Lower lobe of right lung (tissue), 2 donors: ENCODE data around the gene KDM6A. TPM values are rescaled to one million over a fixed set of nuclear protein-coding genes. Genes with fewer than 3 reads are reported as not detected.

ENCODE experiments used
- ATAC-seq, 2 donors: fragments of 200-7000 bp; cut with Tn5 transposase; one replicate each; pipeline ENCODE4 v1.9.1; 2020 to 2022; ENCODE audit warnings: mild to moderate bottlenecking in 2 of 2, moderate library complexity in 2 of 2
- DNase-seq: peaks from one replicate; pipeline ENCODE4 v3.0.0-alpha.2; 2020
- H3K27ac ChIP-seq: fragments of 200-600 bp; one replicate; pipeline ENCODE4 v1.8.0; 2022
- H3K27me3 ChIP-seq: fragments of 200-600 bp; one replicate; pipeline ENCODE4 v1.8.0; 2022; ENCODE audit warnings: low read depth
- H3K36me3 ChIP-seq: fragments of 200-600 bp; one replicate; pipeline ENCODE4 v1.8.0; 2022; ENCODE audit warnings: mild to moderate bottlenecking
- H3K4me1 ChIP-seq: fragments of 200-600 bp; one replicate; pipeline ENCODE4 v1.8.0; 2022
- H3K4me3 ChIP-seq: fragments of 200-600 bp; one replicate; pipeline ENCODE4 v1.8.0; 2022; ENCODE audit warnings: mild to moderate bottlenecking
- H3K9me3 ChIP-seq: fragments of 200-600 bp; one replicate; pipeline ENCODE4 v1.8.0; 2022
- intact Hi-C: fragments of 100-400 bp; cut with DNase I; formaldehyde crosslinking; loops from one replicate; pipeline ENCODE4 v1.11.0; 2022
- total RNA-seq: library from RNA; stranded (reverse); fragmentation: NEBNext Ultra II Directional; extraction: Animal tissue kit (Norgen Biotek cat#: 25700); gene quantifications from one replicate; pipeline ENCODE4 v1.2.1, GENCODE V29; 2021
- TF ChIP-seq, protein P1 (sequence below): fragments of 200-600 bp; IDR thresholded peaks from one replicate; pipeline ENCODE4 v1.8.0; 2022; ENCODE audit warnings: antibody characterized with exemption, mild to moderate bottlenecking
- donor health status: DM: no; HTN: yes; CAD: no; lungs with severe emphysema.

The KDM6A gene
- total RNA-seq, 1 donor from 2014 or later = 27.0 TPM

GRCh38 chrX:44915361-44915868 is 42.4 kb downstream of the KDM6A start:
- ATAC-seq (peak in 1 of 2 donors; percentile 59), DNase-seq (no peak)
- H3K4me3 ChIP-seq = no peak overlapping the region
- no peaks in the 10 kb centered on the region for H3K36me3 ChIP-seq
- TF ChIP-seq, protein P1, sequence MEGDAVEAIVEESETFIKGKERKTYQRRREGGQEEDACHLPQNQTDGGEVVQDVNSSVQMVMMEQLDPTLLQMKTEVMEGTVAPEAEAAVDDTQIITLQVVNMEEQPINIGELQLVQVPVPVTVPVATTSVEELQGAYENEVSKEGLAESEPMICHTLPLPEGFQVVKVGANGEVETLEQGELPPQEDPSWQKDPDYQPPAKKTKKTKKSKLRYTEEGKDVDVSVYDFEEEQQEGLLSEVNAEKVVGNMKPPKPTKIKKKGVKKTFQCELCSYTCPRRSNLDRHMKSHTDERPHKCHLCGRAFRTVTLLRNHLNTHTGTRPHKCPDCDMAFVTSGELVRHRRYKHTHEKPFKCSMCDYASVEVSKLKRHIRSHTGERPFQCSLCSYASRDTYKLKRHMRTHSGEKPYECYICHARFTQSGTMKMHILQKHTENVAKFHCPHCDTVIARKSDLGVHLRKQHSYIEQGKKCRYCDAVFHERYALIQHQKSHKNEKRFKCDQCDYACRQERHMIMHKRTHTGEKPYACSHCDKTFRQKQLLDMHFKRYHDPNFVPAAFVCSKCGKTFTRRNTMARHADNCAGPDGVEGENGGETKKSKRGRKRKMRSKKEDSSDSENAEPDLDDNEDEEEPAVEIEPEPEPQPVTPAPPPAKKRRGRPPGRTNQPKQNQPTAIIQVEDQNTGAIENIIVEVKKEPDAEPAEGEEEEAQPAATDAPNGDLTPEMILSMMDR = no peak
- intact Hi-C loops = no loop called here
- H3K27me3 ChIP-seq = no peaks in the 10 kb centered on the region
- peaks cover 13% of the 10 kb centered on the region for H3K4me1 ChIP-seq
- H3K9me3 ChIP-seq = no peaks in the 10 kb centered on the region
- no peak overlapping the region for H3K27ac ChIP-seq

- H3K4me1 ChIP-seq = peaks cover 17% of the 10 kb centered on the region
- intact Hi-C loops = no loop called here
- no peaks in the 10 kb centered on the region for H3K27me3 ChIP-seq
- no peaks in the 10 kb centered on the region for H3K36me3 ChIP-seq
- DNase-seq (no peak), ATAC-seq (no peak)
- TF ChIP-seq, protein P1 = no peak
- H3K27ac ChIP-seq = no peak overlapping the region
- no peaks in the 10 kb centered on the region for H3K9me3 ChIP-seq
- no peak overlapping the region for H3K4me3 ChIP-seq
Measured at GRCh38 chrX:44918722-44919121, 45.7 kb downstream of the KDM6A start.

DNA sequence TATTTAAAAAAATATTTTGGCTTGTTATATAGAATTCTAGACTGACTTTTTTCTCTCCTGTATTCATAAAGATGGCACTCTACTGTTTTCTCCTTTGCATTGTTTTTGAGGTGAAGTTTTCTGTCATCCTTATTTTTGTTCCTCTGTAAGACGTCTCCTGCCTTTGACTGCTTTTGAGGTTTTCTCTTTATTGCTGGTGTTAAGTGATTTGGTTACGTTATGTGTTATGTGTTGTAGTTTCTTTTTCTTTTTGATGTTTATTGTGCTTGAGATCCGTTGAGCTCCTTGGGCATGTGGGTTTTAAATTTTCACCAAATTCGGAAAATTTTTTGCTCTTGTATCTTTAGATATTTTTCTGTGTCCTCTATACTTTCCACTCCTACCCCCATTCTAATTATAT is 50.0 kb downstream of the KDM6A start:
- no peak for ATAC-seq
- intact Hi-C loops = no loop called here

DNA sequence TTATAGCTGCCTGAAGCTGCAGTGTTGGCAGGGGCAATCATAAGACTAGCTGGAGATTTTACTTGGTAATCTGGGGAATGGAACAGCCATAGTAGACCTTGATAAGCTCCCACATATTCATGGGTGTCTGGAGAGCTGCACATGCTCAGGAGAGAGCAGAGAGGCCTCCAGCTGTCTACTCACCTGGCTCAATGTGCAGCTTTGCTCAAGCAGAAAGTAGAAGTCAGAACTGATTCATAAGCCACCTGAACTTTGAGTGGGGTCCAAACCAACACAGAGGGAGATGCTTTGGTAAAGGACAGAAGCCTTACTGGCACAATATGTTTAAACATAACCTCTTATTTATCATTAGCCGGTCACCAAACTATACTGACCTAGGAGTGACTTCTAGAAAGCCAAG is 54.4 kb downstream of the KDM6A start:
- ATAC-seq (no peak), DNase-seq (no peak)
- TF ChIP-seq, protein P1 = no peak
- intact Hi-C loops = no loop called here
- H3K27ac ChIP-seq = no peak overlapping the region
- no peak overlapping the region for H3K4me3 ChIP-seq
- H3K27me3 ChIP-seq = no peaks in the 10 kb centered on the region
- H3K9me3 ChIP-seq = no peaks in the 10 kb centered on the region
- peaks cover 6% of the 10 kb centered on the region for H3K4me1 ChIP-seq
- no peaks in the 10 kb centered on the region for H3K36me3 ChIP-seq

More for the DNA sequence above, 50.0 kb downstream of the KDM6A start:
- H3K4me1 ChIP-seq = peaks cover 10% of the 10 kb centered on the region
- no peak overlapping the region for H3K27ac ChIP-seq
- no peaks in the 10 kb centered on the region for H3K9me3 ChIP-seq
- DNase-seq = no peak
- no peak overlapping the region for H3K4me3 ChIP-seq
- no peaks in the 10 kb centered on the region for H3K27me3 ChIP-seq
- TF ChIP-seq, protein P1 = no peak
- no peaks in the 10 kb centered on the region for H3K36me3 ChIP-seq

DNA sequence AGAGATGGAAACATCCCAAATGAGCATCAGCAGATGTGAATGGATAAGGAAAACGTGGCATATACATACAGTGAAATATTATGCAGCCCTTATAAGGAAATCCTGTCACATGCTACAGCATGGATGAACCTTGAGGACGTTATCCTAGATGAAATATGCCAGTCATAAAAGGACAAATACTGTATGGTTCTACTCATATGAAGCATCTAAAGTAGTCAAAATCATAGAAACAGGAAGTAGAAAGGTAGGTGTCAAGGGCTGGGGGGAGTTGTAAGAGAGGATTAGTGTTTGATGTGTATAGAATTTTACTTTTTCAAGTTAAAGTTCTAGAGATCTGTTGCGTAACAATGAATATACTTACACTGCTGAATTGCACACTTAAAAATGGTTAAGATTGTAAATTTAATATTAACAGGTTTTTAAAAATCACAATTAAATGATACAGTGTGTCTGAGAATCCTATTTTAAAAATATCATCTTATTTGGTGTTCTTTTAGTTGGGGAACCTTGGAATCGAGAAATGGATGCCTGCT is 58.5 kb downstream of the KDM6A start:
- H3K27me3 ChIP-seq = no peaks in the 10 kb centered on the region
- TF ChIP-seq, protein P1 = no peak
- no peaks in the 10 kb centered on the region for H3K9me3 ChIP-seq
- peaks cover 6% of the 10 kb centered on the region for H3K4me1 ChIP-seq
- ATAC-seq = no peak
- intact Hi-C loops = no loop called here
- no peak for DNase-seq
- H3K36me3 ChIP-seq = no peaks in the 10 kb centered on the region
- H3K27ac ChIP-seq = no peak overlapping the region
- H3K4me3 ChIP-seq = no peak overlapping the region
